Mesenteric fat pad (tissue), 1 donor: ENCODE results near the gene MTMR3. TPM values are rescaled to one million over a fixed set of nuclear protein-coding genes. Genes with fewer than 3 reads are reported as not detected.
"Not testable (repeated sequence)": the region's sequence is repeated elsewhere in the genome, so short reads cannot be mapped to it uniquely, and the experiment has no call there.

Experiments
- DNase-seq: peaks from one replicate; pipeline ENCODE4 v3.0.0-alpha.2; 2020; ENCODE audit warnings: low spot score
- total RNA-seq: library from RNA; stranded (reverse); fragmentation: NEBNext Ultra II Directional; extraction: Animal tissue kit (Norgen Biotek cat#: 25700); gene quantifications from one replicate; pipeline ENCODE4 v1.2.1, GENCODE V29; 2021
- donor health status: DM: yes; HTN: yes; CAD: no.

The MTMR3 gene
- total RNA-seq, 1 donor from 2014 or later = 52.8 TPM

DNA sequence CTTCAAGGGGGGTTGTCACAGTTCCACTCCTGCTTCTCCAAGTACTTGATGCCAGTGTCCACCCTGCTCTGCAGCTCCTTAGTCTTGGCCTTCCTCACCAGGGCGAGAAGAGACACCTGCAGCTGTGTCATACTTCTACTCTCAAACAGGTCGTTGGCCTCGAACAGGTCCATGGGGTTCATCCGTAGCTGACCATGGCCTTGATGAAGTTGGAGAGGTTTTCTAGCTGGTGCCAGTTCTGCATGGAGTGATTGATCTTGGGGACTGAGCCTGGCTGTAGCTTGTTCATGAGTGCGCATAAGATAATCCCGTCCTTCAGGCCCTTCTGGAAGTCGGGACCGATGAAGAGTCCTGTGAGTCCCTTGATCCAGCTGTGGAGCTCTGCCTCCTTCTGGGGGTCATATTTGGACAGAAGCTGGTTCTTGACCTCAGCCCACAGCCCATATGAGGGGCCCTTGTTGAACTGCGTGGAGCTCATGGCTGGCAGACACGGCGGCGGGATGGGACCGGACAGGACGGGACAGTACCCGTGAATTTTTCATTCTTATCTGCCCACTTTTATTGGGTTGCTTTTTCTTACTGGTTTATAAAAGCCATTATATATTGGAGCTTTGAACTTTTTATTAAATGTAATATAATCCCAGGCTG lies 163.9 kb downstream of the MTMR3 start:
- DNase-seq = peak; percentile 83

DNA sequence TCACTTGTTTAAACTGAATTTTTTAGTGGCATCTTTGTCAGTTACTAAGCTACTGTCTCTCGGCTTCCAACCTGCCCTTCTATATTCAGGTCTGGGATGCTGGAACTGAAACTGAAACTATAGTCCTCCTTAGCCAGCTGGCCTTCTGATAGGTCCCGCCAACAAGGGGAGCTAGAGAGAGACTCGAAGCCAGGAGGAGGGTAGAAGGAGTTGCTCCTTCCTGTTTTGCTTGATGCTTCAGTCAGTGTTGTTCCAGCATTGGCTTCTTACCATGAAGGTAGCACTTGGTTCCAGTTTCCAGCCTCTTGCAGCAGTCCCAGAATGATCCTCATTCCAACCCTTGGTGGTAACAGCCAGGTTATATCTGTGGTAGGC lies 164.4 kb downstream of the MTMR3 start:
- DNase-seq = no peak

DNA sequence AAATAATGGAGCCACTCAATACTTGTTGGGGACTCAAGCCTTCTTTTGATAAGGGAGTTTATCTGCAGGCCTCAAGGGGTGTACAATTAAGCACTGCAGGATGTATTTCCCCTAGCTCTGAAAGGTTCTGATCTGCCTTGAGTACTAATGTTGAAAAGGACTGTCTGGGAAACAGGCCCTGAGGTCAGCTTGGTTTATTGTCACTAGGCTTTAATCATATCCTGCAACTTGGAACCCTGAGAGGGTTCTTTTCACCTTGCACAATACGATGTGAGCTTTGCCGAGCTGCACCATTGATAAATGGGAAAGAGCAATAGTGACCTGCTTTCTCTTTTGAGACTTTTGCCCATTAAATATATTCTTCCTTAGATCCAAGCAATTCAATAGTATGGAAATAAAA lies 165.7 kb downstream of the MTMR3 start:
- no peak for DNase-seq

DNA sequence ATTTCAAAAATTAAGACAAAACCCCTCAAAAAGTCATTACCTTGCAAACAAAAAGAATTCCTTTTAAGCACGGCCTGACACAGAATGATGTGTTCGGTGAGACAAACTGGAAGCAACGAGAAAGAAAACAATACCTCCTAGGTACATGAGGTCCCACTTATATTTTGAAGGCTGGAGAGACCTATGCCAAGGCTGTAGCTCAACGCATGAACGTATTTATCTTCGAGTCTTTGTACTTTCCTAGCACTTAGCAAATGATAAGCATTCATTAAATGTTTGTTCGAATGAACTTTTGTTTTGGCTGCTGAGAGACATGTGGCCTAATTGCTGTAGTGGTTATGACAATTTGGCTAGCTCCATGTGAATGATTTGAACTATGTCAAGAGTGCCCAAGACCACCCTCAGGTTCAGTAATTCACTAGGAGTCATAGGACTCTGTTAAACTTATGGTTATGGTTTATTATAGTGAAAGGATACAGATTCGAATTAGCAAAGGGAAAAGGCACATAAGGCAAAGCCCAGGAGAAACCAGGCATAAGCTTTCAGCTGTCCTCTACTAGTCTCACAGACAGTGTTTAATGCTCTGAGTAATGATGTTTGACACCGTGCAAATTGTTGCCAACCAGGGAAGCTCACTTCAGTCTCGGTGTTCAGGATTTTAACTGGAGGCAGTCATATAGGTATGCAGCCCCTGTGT lies 171.2 kb downstream of the MTMR3 start:
- no peak for DNase-seq

DNA sequence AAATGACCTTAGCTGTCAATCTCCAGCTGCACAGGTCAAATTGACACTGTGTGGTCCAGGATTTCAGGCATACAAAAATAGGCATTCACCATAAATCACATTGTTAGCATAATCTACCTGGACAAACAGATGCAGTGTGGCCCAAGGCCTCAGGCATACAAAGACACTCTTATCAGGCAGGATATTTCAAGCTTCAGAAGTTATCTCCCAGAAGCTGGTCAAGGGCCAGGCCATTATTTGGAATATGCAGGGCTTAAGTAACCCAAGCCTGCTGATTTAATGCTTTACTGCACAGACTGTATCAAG lies 171.7 kb downstream of the MTMR3 start:
- DNase-seq = no peak

DNA sequence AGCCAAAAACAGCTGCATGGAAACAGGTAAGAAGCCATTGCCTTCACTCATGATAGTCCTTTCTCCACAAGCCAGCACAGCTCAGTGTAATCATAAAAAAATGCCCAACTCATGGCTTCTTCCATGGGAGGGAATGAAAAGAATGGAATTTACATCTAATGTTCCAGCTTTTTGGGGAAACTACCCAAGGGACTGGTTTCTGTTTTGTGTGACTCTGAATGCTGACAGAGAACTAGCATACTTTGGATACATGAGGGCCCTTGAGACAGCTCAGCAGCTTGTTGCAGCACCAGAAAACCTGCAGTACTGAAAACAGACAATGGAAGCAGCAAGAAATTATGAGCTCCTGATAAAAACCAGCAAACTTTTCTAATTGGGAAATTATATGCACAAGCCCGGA lies 173.0 kb downstream of the MTMR3 start:
- DNase-seq = no peak

DNA sequence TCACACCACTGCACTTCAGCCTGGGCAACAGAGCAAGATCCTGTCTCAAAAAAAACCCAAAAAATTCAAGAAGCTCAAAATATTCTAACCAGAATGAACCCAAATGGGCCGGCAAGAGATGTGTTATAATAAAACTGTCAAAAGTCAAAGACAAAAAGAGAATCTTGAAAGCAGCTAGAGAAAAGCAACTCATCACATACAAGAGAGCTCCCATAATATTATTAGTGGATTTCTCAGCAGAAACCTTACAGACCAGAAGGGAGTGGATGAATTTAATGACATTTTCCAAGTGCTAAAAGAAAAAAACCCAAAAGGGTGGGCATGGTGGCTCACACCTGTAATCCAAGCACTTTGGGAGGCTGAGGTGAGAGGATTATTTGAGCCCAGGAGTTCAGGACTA lies 174.4 kb downstream of the MTMR3 start:
- DNase-seq = no peak

DNA sequence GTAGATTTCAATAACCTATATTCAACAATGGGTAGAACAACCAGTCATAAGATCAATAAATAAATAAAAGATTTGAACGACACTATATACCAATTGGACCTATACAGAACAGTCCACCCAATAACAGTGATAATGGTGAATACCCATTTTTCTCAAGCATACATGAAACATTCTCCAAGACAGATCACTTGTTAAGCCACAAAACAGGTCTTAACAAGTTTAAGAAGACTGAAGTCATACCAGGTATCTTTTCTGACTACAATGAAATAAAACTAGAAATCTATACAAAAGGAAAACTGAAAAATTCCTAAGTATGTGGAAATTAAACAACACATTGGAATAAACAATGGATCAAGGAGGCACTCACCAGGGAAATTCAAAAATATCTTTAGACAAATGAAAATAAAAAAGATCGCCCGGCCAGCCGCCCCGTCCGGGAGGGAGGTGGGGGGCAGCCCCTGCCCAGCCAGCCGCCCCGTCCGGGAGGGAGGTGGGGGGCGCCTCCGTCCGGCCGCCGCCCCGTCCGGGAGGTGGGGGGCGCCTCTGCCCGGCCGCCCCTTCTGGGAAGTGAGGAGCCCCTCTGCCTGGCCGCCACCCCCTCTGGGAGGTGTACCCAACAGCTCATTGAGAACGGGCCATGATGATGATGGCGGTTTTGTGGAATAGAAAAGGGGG lies 176.5 kb downstream of the MTMR3 start:
- DNase-seq = not testable (repeated sequence)

DNA sequence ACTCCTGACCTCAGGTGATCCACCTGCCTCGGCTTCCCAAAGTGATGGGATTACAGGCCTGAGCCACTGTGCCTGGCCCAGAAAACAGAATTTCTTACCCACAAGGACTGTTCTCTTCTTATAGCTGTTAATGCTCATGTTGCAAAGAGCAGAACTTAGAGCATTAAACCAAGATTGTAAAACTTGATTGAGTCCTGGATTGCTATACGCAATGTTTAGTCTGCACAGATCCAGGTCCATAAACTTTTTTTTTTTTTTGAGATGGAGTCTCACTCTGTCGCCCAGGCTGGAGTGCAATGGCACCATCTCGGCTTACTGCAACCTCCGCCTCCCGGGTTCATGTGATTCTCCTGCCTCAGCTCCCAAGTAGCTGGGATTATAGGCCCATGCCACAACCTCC lies 178.1 kb downstream of the MTMR3 start:
- DNase-seq = not testable (repeated sequence)

DNA sequence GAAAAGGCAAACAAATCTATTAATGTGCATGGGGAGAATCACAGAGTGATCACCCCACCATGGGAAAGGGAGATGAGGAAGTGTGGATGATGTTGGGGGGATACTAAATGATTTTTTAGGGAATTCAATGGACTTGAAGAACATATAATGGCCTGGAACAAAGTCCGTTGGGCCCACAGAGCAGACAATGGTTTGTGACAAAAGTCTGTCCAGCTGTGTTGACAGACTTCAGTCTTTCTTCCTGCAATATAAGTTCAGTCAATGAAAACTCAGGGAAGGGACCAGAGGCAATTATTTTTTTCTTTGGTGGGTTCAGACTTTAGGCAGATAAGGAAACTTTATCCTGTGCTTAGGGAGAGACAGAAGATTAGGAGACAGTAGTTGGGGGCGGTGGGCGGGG lies 179.3 kb downstream of the MTMR3 start:
- no peak for DNase-seq

DNA sequence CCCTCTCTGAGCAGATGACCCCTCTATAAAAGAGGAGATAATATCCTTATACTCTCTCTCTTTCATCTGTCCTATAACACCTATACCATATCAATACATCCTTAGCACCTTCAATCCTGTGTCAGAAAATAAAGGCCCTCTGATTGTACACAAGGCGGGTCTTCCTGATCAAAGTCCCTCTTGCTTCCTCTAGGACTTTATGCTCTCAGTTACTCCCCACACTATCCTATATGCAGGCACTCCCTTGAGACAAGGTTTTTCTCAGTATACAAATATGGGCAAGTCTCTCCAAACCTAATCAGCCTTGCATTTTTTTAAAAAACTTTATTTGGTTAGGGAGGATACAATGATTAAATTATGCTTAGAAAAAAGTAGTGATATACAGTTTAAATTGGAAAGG lies 180.0 kb downstream of the MTMR3 start:
- no peak for DNase-seq

DNA sequence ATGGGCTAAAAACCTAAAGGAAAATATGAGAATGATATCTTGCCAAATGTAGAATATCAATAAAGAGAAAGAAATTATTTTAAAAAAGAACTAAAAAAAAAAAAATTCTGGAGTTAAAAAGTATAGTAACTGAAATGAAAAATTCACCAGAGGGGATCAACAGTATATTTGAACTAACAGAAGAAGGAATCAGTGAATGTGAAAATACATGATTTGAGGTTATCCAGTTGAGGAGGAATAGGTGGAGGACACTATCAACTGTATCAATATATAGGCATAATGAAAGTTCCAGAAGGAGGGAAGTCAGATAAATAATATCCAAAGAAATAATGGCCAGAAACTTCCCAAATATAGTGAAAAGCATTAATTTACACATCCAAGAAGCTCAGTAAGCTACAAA lies 181.2 kb downstream of the MTMR3 start:
- DNase-seq = no peak

DNA sequence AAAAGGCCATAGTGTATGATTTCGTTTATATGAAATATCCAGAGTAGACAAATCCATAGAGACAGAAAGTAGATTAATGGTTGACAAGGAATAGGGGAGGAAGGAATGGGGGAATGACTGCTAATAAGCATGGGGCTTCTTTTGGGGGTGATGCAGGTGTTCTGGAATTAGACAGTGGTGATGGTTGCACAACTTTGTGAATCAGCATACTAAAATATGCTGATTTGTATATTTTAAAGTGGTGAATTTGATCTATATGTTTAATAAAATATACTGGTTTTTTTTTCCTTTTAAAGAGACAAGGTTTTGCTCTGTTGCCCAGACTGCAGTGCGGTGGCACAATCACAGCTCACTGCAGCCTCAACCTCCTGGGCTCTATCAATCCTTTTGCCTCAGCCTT lies 190.8 kb downstream of the MTMR3 start:
- no peak for DNase-seq

DNA sequence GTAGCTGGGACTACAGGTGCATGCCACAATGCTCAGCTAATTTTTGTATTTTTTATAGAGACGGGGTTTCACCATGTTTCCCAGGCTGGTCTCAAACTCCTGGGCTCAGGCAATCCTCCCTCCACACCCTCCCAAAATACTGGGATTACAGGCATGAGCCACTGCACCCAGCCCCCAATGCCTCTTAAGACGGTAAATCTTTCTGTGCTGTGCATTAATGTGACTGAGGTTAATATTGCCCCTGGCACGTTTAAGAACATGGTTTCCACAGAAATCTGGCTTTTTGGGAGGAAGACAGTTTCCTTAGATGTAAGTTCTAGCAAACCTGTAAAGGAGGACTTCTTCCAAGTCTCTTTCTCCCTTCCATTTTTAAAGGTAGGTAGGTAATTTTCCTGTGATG lies 191.2 kb downstream of the MTMR3 start:
- no peak for DNase-seq

DNA sequence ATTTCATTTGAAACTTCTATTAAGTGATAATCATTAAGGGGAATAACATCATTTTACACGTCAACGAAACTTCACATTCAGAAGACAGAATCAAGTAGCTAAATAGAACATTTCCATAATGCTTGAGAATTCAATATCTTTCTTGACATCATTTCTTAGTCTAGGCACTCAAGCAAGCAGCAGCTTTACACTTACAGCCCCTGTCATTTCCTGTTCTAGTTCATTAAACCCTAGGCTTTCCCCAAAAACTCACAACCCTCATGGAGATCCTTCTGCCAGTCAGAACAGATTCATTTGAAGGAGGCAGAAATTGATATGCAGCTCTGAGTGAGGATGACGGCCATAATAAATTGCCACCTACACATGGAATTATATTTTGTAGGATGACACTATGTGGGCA lies 192.0 kb downstream of the MTMR3 start:
- no peak for DNase-seq

DNA sequence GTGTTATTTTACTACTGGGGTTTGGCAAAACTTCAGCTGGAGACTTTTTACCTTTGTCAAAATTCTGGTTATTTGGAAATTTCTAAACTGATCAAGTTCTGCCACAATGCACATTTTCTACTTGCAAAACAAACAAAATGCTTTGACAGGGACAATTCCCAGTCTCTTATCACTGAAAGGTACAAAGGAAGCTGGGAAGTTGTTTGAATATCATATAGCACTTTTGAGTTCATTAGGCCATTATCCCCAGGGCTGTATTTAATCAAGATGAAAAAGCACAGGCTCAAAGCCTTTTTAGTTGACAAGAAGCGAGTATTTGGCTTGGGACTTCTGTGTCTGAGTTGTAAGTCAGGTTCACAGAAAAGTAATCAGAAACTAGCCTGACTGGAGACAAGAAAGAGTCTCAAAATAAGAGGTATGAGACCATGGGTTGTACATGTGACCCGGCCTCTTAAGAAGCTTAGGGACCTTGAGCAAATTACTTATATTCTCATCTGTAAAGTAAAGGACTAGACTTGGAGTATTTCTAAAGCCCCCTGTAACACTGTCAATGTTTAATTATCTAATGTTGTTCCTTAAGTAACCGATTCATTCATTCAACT lies 194.4 kb downstream of the MTMR3 start:
- DNase-seq = no peak

DNA sequence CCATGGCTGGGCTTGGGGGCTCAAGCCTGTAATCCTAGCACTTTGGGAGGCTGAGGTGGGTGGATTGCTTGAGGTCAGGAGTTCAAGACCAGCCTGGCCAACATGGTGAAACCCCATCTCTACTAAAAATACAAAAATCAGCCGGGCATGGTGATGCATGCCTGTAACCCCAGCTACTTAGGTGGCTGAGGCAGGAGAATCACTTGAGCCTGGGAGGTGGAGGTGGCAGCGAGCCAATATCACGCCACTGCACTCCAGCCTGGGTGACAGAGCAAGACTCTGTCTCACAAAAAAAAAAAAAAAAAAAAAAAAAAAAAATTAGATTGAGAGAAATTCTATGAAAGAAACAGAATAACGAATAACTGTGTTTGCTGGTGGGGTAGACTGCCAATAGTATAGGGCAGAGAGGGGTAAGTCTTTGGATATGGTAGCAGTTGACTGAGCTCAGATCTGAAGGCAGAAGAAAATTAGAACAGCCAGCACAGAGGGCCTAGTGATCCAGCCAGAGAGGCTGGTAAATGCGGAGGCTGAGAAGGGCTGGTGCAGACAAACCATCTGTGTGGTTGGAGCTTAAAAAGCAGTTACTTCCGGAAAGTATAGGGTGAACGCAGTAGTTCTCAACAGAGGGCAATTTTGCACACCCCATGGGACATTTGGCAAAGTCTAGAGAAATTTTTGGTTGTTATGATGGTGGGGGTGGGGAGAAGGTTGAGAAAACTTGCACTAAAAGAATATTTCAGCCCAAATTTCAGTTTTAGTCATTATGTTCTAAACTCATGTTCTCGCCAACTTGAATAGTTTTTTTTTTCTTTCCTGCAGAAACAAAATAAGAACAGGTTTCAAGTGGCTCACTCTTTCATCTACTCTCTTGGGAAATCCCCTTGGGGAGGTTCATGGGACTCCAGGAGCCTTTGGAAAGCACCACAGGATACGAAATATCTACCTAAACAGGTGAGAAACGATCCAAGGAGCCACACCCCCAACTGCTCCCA lies 195.6 kb downstream of the MTMR3 start:
- no peak for DNase-seq

DNA sequence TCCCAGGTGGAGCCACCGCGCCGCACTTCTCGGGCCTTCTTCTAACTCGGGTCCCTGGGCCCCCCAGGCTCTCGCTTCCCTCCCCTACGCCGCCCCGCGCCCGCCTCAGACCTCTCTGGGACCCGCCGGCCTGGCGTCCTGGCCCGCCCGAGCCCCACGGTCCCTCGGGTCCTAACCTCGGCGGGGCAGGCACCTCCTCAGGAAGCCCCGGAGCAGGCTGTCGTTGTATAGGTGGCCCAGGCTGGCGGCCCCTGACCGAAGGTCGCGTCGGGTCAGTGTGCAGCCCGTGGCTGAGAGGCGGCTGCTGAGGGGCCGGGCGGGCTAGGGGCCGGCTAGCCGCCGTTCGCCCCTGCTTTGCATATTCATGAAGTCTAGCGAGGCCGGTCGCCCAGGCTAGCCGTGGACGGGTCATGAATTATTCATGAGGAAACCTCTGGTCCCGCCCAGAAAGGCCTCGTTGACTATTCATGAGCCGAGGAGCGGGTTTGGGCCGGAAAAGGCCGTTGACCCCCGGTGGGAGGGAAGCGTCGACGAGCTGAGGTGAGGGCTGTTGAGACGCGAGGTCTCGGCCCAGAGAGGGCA lies 197.1 kb downstream of the MTMR3 start, which contains the start of gene HORMAD2:
HORMAD2 (plus strand) TSS at position 513 of the 582 bp plus-strand sequence. CDS start 13,489 bp downstream, outside the sequence.
- DNase-seq = no peak
